ENCODE data around the gene ARID1B.

ARID1B gene

GRCh38 chr6:157236040-157236725, 459.0 kb downstream of the ARID1B start:
- no peak for DNase-seq

GRCh38 chr6:157238346-157238745, 461.2 kb downstream of the ARID1B start:
- no peak for DNase-seq

DNA sequence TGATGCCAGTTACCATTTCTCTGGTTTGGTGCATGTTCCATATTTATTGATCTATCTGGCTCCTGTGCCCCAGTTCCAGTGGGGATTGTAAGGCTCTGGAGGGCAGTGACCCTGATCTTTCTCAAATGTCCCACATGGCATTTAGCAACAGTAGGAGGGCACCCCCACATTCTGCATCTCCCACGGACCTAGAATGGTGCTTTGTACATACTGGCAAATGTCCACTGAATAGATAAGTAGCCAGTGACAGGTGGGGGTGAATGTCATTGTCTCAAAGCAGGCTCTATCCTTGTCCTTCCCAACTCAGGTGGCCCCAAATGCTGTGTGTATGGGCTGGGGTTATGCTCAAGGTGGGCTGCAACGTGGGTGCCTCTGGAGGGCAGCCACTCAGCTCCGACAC, 462.0 kb downstream of the ARID1B start:
- DNase-seq: no peak

GRCh38 chr6:157239671-157240058, 462.5 kb downstream of the ARID1B start:
- DNase-seq: no peak

DNA sequence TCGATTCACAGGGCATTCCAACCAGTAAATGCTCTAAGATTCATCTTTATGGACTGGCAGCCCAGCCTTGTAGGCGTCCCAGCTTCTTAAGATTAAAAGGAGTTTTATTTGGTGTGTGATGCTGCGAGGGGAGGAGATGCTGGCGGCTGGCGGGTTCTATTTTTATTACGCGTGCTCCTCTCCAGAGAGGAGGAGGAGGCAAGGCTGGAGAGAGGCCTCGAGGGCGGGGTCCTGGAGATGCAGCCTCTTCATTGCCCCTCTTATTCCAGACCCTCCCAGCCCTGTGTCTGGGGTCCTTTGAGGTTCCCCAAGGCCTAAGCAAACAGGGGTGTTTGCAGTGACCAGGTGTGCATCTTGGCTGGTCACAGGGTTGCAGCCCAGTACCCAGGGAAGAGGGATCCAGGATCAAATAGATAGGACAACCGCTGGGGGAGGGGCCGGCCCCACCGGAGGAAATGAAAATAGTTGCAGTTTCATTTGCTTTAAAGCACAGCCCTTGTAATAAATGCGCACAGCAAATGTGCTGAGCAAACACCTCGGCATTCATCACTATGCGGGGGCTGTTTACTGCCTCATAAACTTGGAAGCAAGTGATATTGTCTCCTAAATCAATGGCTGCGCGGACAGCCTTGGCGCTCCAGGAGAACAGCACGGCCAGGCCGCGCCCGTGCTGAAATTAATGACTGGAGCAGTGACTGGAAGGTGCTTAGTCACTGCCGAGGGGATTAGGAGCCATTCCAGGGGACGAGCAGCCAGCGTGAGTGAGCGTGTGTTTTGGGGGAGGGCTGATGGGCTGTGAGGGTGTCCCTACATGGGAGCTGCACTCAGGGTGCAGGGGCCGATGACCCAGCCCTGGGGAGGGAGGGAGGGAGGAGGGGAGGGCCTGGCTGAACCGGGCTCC, 463.1 kb downstream of the ARID1B start:
- no peak for DNase-seq

DNA sequence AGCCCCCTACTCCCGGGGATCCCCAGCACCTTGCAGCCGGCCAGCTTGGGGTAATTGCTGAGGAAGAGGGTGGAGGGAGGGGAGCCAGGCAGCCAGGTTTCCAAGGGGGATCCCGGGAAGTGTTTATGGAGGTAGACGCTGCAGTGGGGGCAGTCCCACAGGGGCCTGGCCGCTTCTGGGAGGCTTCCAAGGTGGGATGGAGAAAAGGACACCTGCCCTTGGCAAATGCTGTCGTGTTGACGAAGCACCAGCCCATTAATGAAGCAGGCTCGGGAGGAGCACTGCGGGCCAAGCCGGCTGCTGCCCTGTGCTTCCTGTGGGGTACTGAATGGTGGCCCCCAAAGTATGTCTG, 463.8 kb downstream of the ARID1B start:
- DNase-seq: no peak

DNA sequence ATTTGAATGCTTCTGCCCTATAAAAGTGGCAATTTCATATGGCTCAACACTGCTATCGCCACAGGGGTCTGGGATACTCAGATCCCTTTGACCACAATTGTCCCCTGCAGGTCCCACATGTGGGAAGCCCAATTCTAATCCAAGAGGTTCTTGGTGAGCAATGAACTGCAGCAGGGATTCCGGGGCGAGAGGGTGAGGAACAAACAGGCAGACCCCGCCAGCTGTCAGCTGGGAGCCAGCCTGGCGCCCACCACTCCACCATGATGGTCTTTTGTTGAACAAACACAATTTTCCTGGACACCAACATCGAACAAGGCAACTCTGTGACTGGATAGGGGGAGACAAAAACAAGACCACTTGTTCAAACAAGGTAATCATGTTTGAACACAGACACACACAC, 465.6 kb downstream of the ARID1B start:
- DNase-seq: no peak

DNA sequence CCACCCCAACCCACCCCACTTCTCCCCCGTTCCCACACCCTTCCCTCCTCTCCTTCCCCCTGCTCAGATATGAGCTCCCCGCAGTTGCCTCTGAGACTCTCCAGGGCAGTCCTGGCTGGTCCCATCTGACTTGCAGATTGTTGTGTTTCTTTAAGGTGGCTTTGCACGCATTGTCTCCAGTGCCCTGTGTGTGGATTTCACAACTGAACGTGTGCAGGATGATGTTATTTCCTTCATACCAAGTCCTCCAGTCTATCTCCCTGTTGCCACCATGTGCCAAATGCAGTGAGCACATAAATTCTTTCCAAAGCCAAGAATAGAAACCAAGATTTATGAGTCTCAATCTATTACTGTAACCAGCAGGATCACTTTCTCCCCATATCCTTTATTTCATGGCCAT, 467.0 kb downstream of the ARID1B start:
- DNase-seq: no peak

DNA sequence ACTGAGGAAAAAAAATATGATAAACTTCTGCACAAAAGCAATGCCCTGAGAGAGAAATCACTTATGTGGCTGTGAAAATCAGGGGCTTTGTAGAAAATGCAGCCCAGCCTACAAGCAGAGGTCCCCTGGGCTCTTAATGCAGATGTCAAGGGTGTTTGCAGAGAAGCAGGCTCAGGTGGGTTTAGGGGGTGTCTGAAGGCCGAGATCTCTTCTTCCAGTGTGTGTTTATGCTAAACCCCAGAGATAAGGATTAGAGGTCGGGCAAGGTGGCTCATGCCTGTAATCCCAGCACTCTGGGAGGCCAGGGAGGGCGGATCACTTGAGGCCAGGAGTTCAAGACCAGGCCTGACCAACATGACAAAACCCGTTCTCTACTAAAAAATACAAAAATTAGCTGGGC, 467.6 kb downstream of the ARID1B start:
- DNase-seq: no peak

- DNase-seq: no peak
Observed at GRCh38 chr6:157245436-157245835, 468.3 kb downstream of the ARID1B start.

DNA sequence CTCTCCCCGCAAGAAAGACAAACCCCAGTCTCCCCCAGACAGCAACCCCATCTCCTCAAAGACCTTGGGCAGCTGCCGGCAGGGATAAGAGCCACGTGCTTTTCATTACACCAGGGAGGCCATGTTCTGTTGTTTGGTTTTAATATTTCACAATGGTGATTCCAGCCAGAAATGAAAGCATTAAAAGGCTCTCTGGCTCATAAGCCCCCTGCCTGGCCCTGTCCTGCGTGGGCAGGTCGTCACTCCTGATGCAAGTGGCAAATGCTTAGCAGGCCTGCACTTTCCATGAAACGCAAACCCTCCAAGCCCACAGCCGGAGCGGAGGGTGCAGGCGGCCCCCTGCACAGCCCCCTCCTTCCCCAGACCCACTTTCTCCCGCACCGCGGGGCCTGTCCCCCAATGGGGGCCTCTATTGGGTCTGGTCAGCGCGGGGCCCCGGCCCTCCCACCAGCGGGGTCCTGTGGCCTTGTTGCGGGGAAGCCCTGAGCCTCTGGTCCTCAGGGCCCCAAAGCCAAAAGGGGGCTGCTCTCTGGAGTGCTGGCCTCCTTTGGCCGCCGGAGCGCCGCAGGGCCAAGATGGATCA, 469.0 kb downstream of the ARID1B start:
- no peak for DNase-seq

- no peak for DNase-seq
Observed at GRCh38 chr6:157246771-157247484, 469.8 kb downstream of the ARID1B start.

GRCh38 chr6:157248264-157248663, 471.1 kb downstream of the ARID1B start:
- no peak for DNase-seq

- DNase-seq: no peak
Observed at GRCh38 chr6:157249826-157250225, 472.6 kb downstream of the ARID1B start.

GRCh38 chr6:157251586-157252247, 474.5 kb downstream of the ARID1B start:
- no peak for DNase-seq

DNA sequence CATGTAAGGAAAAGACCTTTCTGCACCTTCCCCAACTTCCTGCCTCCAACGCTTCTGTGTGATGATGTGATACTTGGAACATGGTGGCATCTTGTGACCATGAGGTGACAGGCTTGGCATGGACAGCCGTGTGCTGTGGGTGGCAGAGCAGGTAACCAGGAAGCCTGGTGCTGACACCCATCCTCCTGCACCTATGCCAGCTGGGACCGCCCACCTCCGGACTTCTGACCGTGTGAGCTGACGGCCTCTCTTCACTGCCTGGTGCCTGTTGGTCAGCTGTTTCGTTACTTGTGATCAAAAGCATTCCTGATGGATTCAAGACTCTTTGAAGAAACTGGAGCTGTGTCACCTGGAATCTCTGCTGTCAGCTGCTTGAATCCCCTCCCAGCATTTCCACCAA, 475.8 kb downstream of the ARID1B start:
- no peak for DNase-seq

- no peak for DNase-seq
Observed at GRCh38 chr6:157253699-157254098, 476.5 kb downstream of the ARID1B start.

DNA sequence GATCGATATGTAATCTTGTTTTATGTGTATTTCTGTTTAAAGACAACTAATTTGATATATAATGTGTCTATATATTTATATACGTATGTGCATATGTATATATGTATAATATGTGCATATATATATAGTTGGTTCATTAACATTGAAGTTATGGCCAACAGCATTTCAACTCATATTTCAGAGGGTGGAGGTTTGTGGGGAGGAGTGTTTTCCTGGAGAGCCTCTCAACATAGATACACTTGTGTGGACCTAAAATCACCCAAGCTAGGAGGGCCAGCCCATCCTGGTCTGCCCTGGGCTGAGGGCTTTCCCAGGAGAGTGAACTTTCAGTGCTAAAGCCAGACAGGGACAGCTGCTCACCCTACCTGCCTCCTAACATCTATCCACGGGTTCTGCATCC, 477.4 kb downstream of the ARID1B start:
- DNase-seq: no peak

- no peak for DNase-seq
Observed at GRCh38 chr6:157255079-157255478, 477.9 kb downstream of the ARID1B start.

GRCh38 chr6:157258878-157259277, 481.7 kb downstream of the ARID1B start:
- no peak for DNase-seq

DNA sequence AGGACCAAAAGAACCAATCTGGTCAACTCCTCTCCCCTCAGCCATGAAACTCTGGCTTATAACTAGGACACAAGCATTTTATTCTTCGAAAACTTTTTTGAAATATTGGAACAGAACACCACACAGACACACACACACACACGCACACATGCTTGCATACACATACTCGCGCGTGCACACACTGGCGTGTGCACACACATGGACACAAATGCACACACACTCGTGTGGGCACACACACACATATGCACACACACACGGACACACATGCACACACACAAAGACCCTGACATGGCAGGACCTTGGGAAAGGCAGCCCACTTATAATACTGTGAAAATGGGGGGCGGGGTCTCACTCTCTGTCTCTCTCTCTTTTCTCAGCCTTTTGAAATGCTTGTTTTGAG, 482.3 kb downstream of the ARID1B start:
- DNase-seq: no peak

Data from activated CD4-positive, alpha-beta T cell treated with anti-CD3 and anti-CD28 coated beads for 48 hours (primary cell).